ENCODE measurements around the gene OR2Z1.

The OR2Z1 gene

DNA sequence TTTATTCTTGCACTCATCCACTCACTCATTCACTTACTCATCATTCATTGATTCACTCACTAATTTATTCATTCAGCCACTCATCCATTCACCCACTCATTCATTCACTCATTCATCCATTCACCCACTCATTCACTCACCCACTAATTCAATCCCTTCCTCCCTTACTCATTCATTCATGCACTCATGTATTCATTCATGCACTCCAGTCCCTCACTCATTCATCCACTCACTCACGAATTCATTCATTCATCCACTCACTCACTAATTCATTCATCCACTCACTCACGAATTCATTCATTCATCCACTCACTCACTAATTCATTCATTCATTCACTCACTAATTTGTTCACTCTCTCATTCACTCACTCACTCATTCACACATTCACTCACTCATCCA lies 39.0 kb upstream of the OR2Z1 start:
- no peak overlapping the region for H3K4me3 ChIP-seq (replicated peaks in 1 of 2; ENCODE audit: low read depth in 2 of 2, low read length in 2 of 2)
- no peak for DNase-seq (ENCODE audit: low read depth in 2 of 2)
- TF ChIP-seq, protein P1, sequence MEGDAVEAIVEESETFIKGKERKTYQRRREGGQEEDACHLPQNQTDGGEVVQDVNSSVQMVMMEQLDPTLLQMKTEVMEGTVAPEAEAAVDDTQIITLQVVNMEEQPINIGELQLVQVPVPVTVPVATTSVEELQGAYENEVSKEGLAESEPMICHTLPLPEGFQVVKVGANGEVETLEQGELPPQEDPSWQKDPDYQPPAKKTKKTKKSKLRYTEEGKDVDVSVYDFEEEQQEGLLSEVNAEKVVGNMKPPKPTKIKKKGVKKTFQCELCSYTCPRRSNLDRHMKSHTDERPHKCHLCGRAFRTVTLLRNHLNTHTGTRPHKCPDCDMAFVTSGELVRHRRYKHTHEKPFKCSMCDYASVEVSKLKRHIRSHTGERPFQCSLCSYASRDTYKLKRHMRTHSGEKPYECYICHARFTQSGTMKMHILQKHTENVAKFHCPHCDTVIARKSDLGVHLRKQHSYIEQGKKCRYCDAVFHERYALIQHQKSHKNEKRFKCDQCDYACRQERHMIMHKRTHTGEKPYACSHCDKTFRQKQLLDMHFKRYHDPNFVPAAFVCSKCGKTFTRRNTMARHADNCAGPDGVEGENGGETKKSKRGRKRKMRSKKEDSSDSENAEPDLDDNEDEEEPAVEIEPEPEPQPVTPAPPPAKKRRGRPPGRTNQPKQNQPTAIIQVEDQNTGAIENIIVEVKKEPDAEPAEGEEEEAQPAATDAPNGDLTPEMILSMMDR (IDR thresholded peaks at IDR 0.05; ENCODE audit: low read depth, low read length), result no peak

DNA sequence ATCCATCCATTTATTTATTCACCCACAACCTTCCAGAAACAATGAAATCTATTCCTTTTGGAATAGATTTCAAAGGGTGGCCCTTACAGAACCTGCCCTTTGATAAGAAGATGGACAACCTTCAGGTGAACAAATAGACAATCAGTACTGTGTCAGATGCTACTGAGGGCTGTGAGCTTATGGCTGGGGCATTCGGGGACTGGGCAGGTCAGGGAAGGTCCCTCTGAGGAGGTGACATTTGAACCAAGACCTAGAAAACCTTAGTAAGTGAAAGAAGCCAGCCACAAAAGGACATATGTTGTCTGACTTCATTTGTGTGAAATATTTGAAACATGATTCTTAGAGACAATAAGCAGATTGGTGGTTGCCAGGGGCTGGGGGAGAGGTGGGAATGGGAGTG lies 38.5 kb upstream of the OR2Z1 start:
- DNase-seq (ENCODE audit: low read depth in 2 of 2), result no peak
- TF ChIP-seq, protein P1 (IDR thresholded peaks at IDR 0.05; ENCODE audit: low read depth, low read length), result no peak
- H3K4me3 ChIP-seq (replicated peaks in 1 of 2; ENCODE audit: low read depth in 2 of 2, low read length in 2 of 2), result no peak overlapping the region

DNA sequence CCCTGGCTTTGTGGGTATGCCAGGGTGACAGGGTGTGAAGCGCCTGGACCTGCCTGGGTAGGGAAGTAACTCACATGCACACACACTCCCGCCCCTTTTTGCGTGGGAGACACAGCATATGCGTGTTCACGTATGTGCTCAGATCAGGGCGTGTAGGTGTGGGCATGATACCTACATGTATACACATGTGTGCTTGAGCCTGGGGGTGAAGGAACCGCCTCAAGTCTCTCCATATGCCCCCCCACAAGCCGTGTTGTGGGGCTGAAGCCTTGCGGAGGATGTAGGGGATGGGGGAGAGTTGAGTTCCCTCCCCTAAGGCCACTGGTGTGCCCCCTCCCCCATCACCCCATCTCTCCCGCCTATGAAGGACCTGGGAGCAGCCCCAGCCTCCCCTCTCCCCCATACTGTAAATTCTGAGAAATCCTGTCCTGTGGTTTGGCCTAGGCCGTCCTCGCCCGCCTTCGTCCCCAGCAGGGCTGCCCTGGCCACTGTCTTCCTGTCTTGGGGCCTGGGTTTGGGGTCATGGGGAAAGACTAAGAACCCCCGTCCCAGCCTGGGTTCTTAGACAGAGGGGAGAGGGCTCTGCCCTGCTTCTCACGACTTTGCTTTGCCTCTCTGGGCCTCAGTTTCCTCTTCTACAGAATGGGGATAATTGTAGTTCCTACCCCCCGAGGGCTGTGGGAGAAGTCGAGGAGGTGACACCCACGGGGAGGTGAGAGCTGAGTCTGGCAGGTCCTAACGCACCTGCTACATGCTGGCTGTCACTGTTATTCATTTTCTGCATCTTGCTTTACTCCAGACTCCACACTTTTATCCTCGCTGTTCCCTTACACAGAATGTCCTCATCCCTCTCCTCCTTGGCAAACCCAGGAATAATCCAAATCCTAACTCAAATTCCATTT lies 37.2 kb upstream of the OR2Z1 start:
- TF ChIP-seq, protein P1 (IDR thresholded peaks at IDR 0.05; ENCODE audit: low read depth, low read length), result no peak
- no peak overlapping the region for H3K4me3 ChIP-seq (replicated peaks in 1 of 2; ENCODE audit: low read depth in 2 of 2, low read length in 2 of 2)
- no peak for DNase-seq (ENCODE audit: low read depth in 2 of 2)

DNA sequence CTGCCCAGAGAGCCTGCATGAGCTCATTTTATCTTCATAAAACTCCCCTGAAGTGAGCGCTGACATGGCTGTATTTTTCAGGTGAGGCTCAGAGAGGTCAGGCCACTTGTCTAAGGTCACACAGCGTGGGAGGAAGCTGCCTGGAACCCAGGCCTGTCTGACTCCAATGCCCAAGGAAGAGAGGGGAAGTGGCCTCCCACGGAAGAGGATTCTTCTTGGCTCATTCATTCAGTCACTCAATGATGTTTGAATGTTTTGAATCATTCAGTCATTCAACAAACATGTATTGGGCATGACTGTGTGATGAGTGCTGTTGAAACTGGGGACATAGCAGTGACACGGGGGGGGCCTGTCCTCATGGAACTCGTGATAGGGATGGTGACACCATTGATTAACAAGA lies 34.9 kb upstream of the OR2Z1 start:
- TF ChIP-seq, protein P1 (IDR thresholded peaks at IDR 0.05; ENCODE audit: low read depth, low read length), result no peak
- DNase-seq (ENCODE audit: low read depth in 2 of 2), result no peak

DNA sequence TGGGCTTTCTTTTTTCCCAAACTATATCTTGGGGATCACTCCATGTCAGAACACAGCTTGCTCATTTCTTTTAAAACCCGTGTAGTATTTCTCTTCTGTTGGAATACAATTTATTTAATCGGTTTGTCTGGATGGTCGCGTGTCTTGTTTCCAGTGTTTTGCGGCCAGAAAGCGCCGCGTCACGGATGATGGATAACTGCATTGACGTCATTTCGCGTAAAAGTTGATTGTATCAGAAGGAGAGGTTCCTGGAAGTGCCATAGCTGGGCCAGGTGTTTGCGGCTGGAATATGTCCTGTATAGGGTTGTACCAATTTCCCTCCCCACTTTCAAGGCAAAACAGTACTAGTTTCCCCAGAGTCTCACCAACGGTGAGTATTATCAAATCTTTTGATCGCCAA lies 32.5 kb upstream of the OR2Z1 start:
- H3K4me3 ChIP-seq (replicated peaks in 1 of 2; ENCODE audit: low read depth in 2 of 2, low read length in 2 of 2), result no peak overlapping the region
- TF ChIP-seq, protein P1 (IDR thresholded peaks at IDR 0.05; ENCODE audit: low read depth, low read length), result no peak
- no peak for DNase-seq (ENCODE audit: low read depth in 2 of 2)

More for the DNA sequence above, 34.9 kb upstream of the OR2Z1 start:
- no peak overlapping the region for H3K4me3 ChIP-seq (replicated peaks in 1 of 2; ENCODE audit: low read depth in 2 of 2, low read length in 2 of 2)

DNA sequence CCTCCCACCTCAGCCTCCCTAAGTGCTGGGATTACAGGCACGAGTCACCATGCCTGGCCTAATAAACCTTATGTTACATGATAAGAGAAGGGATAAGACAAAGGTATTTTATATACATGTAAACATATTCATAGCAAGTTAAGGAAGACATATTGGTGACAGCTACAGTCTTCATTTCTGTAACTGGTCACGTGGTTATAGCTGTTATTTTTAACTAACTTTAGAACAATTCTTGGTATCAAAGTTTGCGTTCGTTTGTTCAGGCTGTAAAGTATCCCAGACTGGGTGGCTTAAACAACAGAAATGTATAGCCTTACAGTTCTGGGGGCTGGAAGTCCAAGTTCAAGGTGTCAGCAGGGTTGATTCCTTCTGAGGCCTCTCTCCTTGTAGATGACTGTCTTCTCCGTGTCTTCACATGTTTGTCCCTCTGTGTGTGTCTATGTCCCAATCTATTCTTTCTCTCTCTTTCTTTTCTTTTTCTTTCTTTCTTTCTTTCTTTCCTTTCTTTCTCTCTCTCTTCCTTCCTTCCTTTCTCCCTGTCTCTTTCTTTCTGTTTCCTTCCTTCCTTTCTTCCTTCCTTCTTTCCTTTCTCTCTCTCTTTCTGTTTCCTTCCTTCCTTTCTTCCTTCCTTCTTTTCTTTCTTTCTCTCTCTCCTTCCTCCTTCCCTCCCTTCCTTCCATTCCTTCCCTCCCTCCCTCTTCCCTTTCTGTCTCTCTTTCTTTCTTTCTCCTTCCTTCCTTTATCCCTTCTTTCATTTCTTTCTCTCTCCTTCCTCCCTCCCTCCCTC lies 30.5 kb upstream of the OR2Z1 start:
- TF ChIP-seq, protein P1 (IDR thresholded peaks at IDR 0.05; ENCODE audit: low read depth, low read length), result no peak
- H3K4me3 ChIP-seq (replicated peaks in 1 of 2; ENCODE audit: low read depth in 2 of 2, low read length in 2 of 2), result no peak overlapping the region

More for the DNA sequence above, 30.5 kb upstream of the OR2Z1 start:
- no peak for DNase-seq (ENCODE audit: low read depth in 2 of 2)
